GM04503 (cell line): ENCODE measurements around the gene EXOC6B.
"Not testable (repeated sequence)": the region's sequence is repeated elsewhere in the genome, so short reads cannot be mapped to it uniquely, and the experiment has no call there.

ENCODE experiments used
- DNase-seq: peaks from one replicate; pipeline ENCODE4 v3.0.0-alpha.2; 2012; ENCODE audit warnings: low read depth

EXOC6B gene

GRCh38 chr2:72678024-72678423 lies 147.8 kb downstream of the EXOC6B start:
- DNase-seq: no peak

- DNase-seq: no peak
Measured at GRCh38 chr2:72676341-72677025, 149.3 kb downstream of the EXOC6B start.

GRCh38 chr2:72674982-72675915 lies 150.6 kb downstream of the EXOC6B start:
- no peak for DNase-seq

GRCh38 chr2:72673279-72673678 lies 152.6 kb downstream of the EXOC6B start:
- DNase-seq: no peak

GRCh38 chr2:72669121-72669520 lies 156.7 kb downstream of the EXOC6B start:
- DNase-seq: peak; percentile 63

GRCh38 chr2:72668647-72669046 lies 157.2 kb downstream of the EXOC6B start:
- DNase-seq: no peak

- DNase-seq: no peak
Measured at GRCh38 chr2:72665448-72665847, 160.4 kb downstream of the EXOC6B start.

GRCh38 chr2:72661985-72662384 lies 163.8 kb downstream of the EXOC6B start:
- no peak for DNase-seq

- no peak for DNase-seq
Measured at GRCh38 chr2:72649810-72650209, 176.0 kb downstream of the EXOC6B start.

- not testable (repeated sequence) for DNase-seq
Measured at GRCh38 chr2:72641221-72641620, 184.6 kb downstream of the EXOC6B start.

- DNase-seq: no peak
Measured at GRCh38 chr2:72638600-72639211, 187.1 kb downstream of the EXOC6B start.

- DNase-seq: no peak
Measured at GRCh38 chr2:72636210-72636609, 189.6 kb downstream of the EXOC6B start.

- DNase-seq: peak; percentile 15
Measured at GRCh38 chr2:72630767-72631166, 195.1 kb downstream of the EXOC6B start.

GRCh38 chr2:72629062-72629461 lies 196.8 kb downstream of the EXOC6B start:
- DNase-seq: no peak

- no peak for DNase-seq
Measured at GRCh38 chr2:72627083-72627482, 198.8 kb downstream of the EXOC6B start.

GRCh38 chr2:72625366-72625765 lies 200.5 kb downstream of the EXOC6B start:
- no peak for DNase-seq

- no peak for DNase-seq
Measured at GRCh38 chr2:72623481-72623880, 202.4 kb downstream of the EXOC6B start.

- DNase-seq: no peak
Measured at GRCh38 chr2:72619626-72620025, 206.2 kb downstream of the EXOC6B start.

- no peak for DNase-seq
Measured at GRCh38 chr2:72613931-72614330, 211.9 kb downstream of the EXOC6B start.

GRCh38 chr2:72612614-72613160 lies 213.1 kb downstream of the EXOC6B start:
- DNase-seq: no peak

GRCh38 chr2:72607189-72607588 lies 218.6 kb downstream of the EXOC6B start:
- DNase-seq: no peak

GRCh38 chr2:72605836-72606442 lies 219.9 kb downstream of the EXOC6B start:
- no peak for DNase-seq
